H1 (cell line): Measurements from ENCODE around the gene ASCC2. TPM values are rescaled to one million over a fixed set of nuclear protein-coding genes. Genes with fewer than 3 reads are reported as not detected.

Source experiments
- GTF2F1 ChIP-seq: IDR thresholded peaks from 2 replicates; pipeline ENCODE4 v1.6.1; 2012; ENCODE audit warnings: low read depth, low read length, improper control_type of control experiment, borderline replicate concordance
- HDAC2 ChIP-seq, 2 experiments: fragments of 300-600 bp in 1 of 2; sonication (generic) in 1 of 2; IDR thresholded peaks; 2 replicates each; pipeline ENCODE4 v1.6.1; 2011 to 2012; ENCODE audit warnings: low read depth in 2 of 2, low read length in 2 of 2, mild to moderate bottlenecking in 2 of 2, moderate library complexity in 2 of 2, borderline replicate concordance in 1 of 2, inconsistent platforms in 1 of 2
- NANOG ChIP-seq: IDR thresholded peaks from 2 replicates; pipeline ENCODE4 v1.6.1; 2011; ENCODE audit warnings: low read length, low read depth, mild to moderate bottlenecking, inconsistent platforms; ENCODE audit not compliant: insufficient read depth, poor library complexity, severe bottlenecking
- PHF8 ChIP-seq: fragments of 200-600 bp; sonication (generic); conservative IDR thresholded peaks from 2 replicates; pipeline ENCODE4 v1.7.1; 2012; ENCODE audit warnings: low read depth, mild to moderate bottlenecking, inconsistent platforms, low read length, moderate library complexity
- polyA plus RNA-seq, 7 experiments: library from polyadenylated mRNA; depleted of rRNA in 3 of 7; stranded (reverse) in 5 of 7; unstranded in 2 of 7; fragments of >200 nt in 5 of 7; fragments of 200-250 nt in 2 of 7; gene quantifications; 1 replicate in 5 of 7; 2 replicates in 1 of 7; 4 replicates in 1 of 7; pipeline versions ENCODE4 v1.2.1 to v1.2.3, GENCODE V29; 2011 to 2013; ENCODE audit warnings: missing spikeins in 2 of 7, mixed read lengths in 2 of 7
- total RNA-seq: library from RNA; stranded (reverse); fragmentation: NEBNext Ultra II Directional; extraction: Animal tissue kit (Norgen Biotek cat#: 25700); gene quantifications from 2 replicates; pipeline ENCODE4 v1.2.1, GENCODE V29; 2021
- TF ChIP-seq, protein P1 (sequence below): IDR thresholded peaks from 2 replicates; pipeline ENCODE4 v1.6.1; 2011; ENCODE audit warnings: low read depth, mild to moderate bottlenecking, low read length; ENCODE audit not compliant: insufficient read depth

ASCC2 gene
- total and polyA plus RNA-seq, 2 of the 8 experiments (the other 6 are each of a cell fraction or from before 2014, with no cell fraction given) = 35.0 to 35.8 TPM

DNA sequence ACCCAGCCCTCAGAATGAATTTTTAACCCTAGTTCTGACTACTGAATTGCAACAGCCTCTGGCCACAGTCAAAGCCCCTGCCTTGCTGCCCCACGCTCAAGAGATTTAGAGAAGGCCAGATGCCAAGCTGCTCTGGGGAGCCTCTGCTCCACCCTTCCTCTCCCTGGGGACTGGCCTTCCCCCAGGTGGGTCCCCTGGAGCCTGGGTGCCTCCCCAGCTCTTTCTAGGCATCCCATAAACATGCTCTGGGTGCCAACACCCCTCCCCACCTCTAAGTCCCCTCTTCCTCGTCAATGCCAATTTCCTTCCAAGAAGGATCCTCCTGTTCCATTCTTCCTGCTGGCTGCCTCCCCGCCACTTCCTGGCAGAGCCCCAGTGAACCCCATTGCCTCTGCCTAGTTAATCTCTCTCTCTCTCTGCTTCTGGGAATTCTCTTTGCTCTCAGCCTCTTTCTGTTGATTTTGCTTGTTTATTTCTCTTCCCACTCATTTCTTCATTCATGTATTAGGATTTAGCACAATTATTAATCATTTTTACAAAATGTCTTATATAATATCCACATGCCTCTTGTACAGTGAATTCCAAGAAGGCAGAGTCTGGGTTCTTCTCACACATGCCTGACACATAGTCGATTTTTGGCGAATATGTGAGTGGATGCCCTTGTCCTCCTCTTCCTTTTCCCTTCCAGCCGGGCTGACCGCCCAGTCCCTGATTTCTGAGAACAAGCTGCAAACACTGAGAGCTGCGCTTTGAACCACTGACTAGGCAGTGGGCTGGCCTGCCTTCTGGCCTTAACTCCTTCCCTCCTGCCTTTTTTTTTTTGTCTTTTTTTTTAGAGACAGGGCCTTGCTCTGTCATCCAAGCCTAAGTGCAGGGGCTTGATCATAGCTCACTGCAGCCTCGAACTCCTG, 53.4 kb downstream of the ASCC2 start (continued):
- no peak for TF ChIP-seq PHF8
- no peak for TF ChIP-seq NANOG
- no peak for TF ChIP-seq HDAC2 (IDR thresholded peaks at IDR 0.05; ENCODE audit: borderline replicate concordance in 1 of 2, low read depth in 2 of 2, low read length in 2 of 2)
- no peak for TF ChIP-seq GTF2F1
- TF ChIP-seq, protein P1, sequence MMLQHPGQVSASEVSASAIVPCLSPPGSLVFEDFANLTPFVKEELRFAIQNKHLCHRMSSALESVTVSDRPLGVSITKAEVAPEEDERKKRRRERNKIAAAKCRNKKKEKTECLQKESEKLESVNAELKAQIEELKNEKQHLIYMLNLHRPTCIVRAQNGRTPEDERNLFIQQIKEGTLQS = no peak
- TF ChIP-seq, all 59 proteins: peak for 0
